Mesodermal cell (in vitro differentiated cells): ENCODE data around the gene NEDD8.

Source experiments
- H3K27ac ChIP-seq: 2 replicates; pipeline ENCODE4 v1.7.0; 2013; ENCODE audit warnings: mild to moderate bottlenecking, low read depth, low read length, moderate library complexity; ENCODE audit not compliant: severe bottlenecking
- H3K36me3 ChIP-seq: 2 replicates; pipeline ENCODE4 v1.7.1; 2013; ENCODE audit warnings: mild to moderate bottlenecking, low read length, moderate library complexity; ENCODE audit not compliant: control insufficient read depth, insufficient read depth
- H3K4me1 ChIP-seq: one replicate; pipeline ENCODE4 v1.7.1; 2013; ENCODE audit warnings: mild to moderate bottlenecking, low read length; ENCODE audit not compliant: insufficient read depth, control insufficient read depth, poor library complexity, severe bottlenecking
- H3K4me3 ChIP-seq: 2 replicates; pipeline ENCODE4 v1.7.0; 2013; ENCODE audit warnings: low read length, control low read depth, mild to moderate bottlenecking; ENCODE audit not compliant: insufficient read depth, poor library complexity, severe bottlenecking; ENCODE audit errors: extremely low read depth
- H3K9me3 ChIP-seq: 2 replicates; pipeline ENCODE4 v1.7.1; 2013; ENCODE audit warnings: mild to moderate bottlenecking, low read length, moderate library complexity; ENCODE audit not compliant: control insufficient read depth
- WGBS, 2 experiments: methylation state at CpG; one replicate each; pipeline ENCODE4 v1.1.5; 2013; ENCODE audit warnings: missing lambda C conversion rate in 2 of 2; ENCODE audit not compliant: insufficient coverage in 2 of 2; 5-methylcytosine and 5-hydroxymethylcytosine counted together

The NEDD8 gene

GRCh38 chr14:24255931-24256711 lies 24.0 kb upstream of the NEDD8 start:
- peaks cover 4% of the 10 kb centered on the region for H3K36me3 ChIP-seq
- H3K4me1 ChIP-seq, result peaks cover 7% of the 10 kb centered on the region
- H3K27ac ChIP-seq, result no peak overlapping the region
- no peaks in the 10 kb centered on the region for H3K9me3 ChIP-seq
- 91 to 94% methylated on average over 8 to 9 of the region's 12 CpGs for WGBS, 2 experiments
- no peak overlapping the region for H3K4me3 ChIP-seq

DNA sequence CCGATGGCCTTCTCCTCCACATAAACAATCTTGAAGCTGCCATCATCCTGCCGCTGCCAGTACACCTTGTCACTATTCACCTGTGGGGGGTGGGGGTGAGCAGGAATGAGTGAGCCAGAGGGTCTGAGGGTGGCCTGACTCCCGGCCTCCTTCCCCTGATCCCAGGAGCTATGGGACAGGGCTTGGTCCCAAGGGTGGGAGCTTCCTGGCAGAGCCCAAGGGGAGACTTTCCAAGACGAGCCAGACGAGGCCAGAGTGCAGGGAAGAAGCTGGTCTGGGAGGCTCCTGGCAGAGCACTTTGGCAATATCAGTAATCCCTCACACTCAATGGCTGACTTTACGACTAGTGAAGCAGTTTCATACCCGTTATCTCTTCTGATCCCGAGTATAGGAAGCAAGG lies 23.3 kb upstream of the NEDD8 start:
- H3K27ac ChIP-seq, result no peak overlapping the region
- H3K9me3 ChIP-seq, result no peaks in the 10 kb centered on the region
- peaks cover 4% of the 10 kb centered on the region for H3K36me3 ChIP-seq
- peaks cover 7% of the 10 kb centered on the region for H3K4me1 ChIP-seq
- H3K4me3 ChIP-seq, result no peak overlapping the region
- 88 to 97% methylated on average over 5 of the region's 8 CpGs for WGBS, 2 experiments

- no peak overlapping the region for H3K4me3 ChIP-seq
- H3K4me1 ChIP-seq, result peaks cover 7% of the 10 kb centered on the region
- 93 to 100% methylated on average over 11 to 17 of the region's 19 CpGs for WGBS, 2 experiments
Measured at GRCh38 chr14:24254630-24255392, 22.6 kb upstream of the NEDD8 start.

GRCh38 chr14:24253936-24254335 lies 21.8 kb upstream of the NEDD8 start:
- 85 to 92% methylated on average over 5 to 6 of the region's 7 CpGs for WGBS, 2 experiments
- no peaks in the 10 kb centered on the region for H3K9me3 ChIP-seq
- H3K36me3 ChIP-seq, result peaks cover 4% of the 10 kb centered on the region
- H3K4me3 ChIP-seq, result no peak overlapping the region
- no peak overlapping the region for H3K27ac ChIP-seq
- peaks cover 4% of the 10 kb centered on the region for H3K4me1 ChIP-seq

More at GRCh38 chr14:24254630-24255392, 22.6 kb upstream of the NEDD8 start:
- H3K9me3 ChIP-seq, result no peaks in the 10 kb centered on the region
- peaks cover 4% of the 10 kb centered on the region for H3K36me3 ChIP-seq
- no peak overlapping the region for H3K27ac ChIP-seq

GRCh38 chr14:24252289-24253124 lies 20.3 kb upstream of the NEDD8 start:
- H3K4me3 ChIP-seq, result no peak overlapping the region
- peaks cover 4% of the 10 kb centered on the region for H3K4me1 ChIP-seq
- H3K9me3 ChIP-seq, result no peaks in the 10 kb centered on the region
- WGBS, 2 experiments, result 89 to 95% methylated on average over 6 to 7 of the region's 11 CpGs
- no peaks in the 10 kb centered on the region for H3K36me3 ChIP-seq
- H3K27ac ChIP-seq, result no peak overlapping the region

GRCh38 chr14:24251880-24252288 lies 19.7 kb upstream of the NEDD8 start:
- Histone ChIP-seq H3K4me3 (no peak overlapping the region), H3K4me1 (peaks cover 4% of the 10 kb centered on the region), H3K9me3 (no peaks in the 10 kb centered on the region), H3K36me3 (no peaks in the 10 kb centered on the region), H3K27ac (no peak overlapping the region)
- WGBS, 2 experiments, result 100% methylated on average over 1 of the region's 1 CpG; no CpG with 5 or more reads in 1 of the 2 experiments

GRCh38 chr14:24250354-24250753 lies 18.2 kb upstream of the NEDD8 start:
- no peak overlapping the region for H3K27ac ChIP-seq
- H3K4me3 ChIP-seq, result no peak overlapping the region
- WGBS, 2 experiments, result 65 to 71% methylated on average over 3 to 4 of the region's 4 CpGs
- peaks cover 4% of the 10 kb centered on the region for H3K4me1 ChIP-seq
- no peaks in the 10 kb centered on the region for H3K9me3 ChIP-seq
- no peaks in the 10 kb centered on the region for H3K36me3 ChIP-seq

DNA sequence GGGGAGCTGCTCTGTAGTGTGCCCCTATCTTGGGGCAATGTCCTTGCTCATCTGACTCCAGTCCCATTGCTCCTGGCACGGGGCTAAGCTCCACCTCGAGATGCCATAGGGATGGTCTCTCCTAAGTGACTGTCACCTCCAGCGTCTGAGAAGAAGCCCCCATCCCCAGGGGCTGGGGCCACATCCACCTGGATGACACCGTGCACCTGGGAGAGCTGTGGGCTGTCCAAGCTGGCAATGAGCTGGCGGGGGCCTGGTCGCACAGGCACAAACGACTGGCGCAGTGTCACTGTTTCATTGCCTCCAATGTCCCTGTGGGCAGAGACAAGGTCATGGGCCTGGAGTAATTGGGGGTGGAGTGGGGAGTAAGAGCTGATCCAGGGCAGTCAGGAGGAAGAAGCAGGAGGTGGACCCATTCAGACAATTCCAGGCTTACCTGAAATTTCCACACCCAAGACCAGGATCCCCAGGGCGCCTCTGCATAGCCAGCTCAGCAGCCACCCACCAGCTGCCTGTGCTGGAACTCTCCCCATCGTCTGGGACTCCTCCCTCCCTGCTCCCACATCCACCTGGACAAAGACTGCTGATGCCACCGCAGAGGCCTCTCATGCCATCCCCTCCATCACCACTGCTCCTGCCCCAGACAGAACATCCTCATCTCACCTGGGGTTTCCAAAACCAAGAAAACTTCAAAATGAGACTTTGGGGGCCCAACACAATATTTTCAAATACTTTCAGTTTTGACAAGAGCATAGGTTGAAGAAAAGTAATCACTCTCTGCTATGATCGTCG lies 17.3 kb upstream of the NEDD8 start:
- Histone ChIP-seq H3K9me3 (no peaks in the 10 kb centered on the region), H3K4me1 (peaks cover 4% of the 10 kb centered on the region), H3K27ac (no peak overlapping the region), H3K4me3 (no peak overlapping the region), H3K36me3 (no peaks in the 10 kb centered on the region)
- WGBS, 2 experiments, result 78 to 83% methylated on average over 10 to 11 of the region's 13 CpGs

GRCh38 chr14:24247422-24247821 lies 15.3 kb upstream of the NEDD8 start:
- 81 to 94% methylated on average over 7 of the region's 7 CpGs for WGBS, 2 experiments
- H3K27ac ChIP-seq, result no peak overlapping the region
- no peak overlapping the region for H3K4me3 ChIP-seq
- H3K9me3 ChIP-seq, result no peaks in the 10 kb centered on the region
- peaks cover 3% of the 10 kb centered on the region for H3K4me1 ChIP-seq
- H3K36me3 ChIP-seq, result no peaks in the 10 kb centered on the region

DNA sequence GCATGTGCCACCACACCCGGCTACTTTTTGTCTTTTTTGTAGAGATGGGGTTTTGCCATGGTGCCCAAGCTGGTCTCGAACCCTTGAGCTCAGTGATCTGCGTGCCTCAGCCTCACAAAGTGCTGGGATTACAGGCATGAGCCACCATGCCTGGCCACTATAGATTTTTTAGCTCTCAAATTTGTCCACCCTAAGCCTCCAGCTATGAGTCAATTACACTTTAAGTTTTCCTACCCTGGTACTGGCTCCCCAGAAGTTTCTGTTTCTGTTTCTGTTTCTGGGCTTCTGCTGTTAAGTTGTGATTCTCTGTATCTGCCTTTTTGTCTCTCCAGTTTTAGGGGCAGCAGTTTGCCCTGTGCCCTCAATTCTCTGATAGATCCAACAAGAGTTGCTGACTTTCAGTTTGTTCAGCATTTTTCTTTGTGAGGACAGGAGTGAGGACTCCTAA lies 14.6 kb upstream of the NEDD8 start:
- Histone ChIP-seq H3K4me3 (no peak overlapping the region), H3K4me1 (no peaks in the 10 kb centered on the region), H3K9me3 (no peaks in the 10 kb centered on the region), H3K27ac (no peak overlapping the region), H3K36me3 (no peaks in the 10 kb centered on the region)
- 90% methylated on average over 2 to 3 of the region's 3 CpGs for WGBS, 2 experiments
